GM21360 (cell line): Measurements from ENCODE around the gene GLG1.
A peak's percentile ranks its signal among the peaks of the same experiment; 100 is the strongest.

Experiments used
- ATAC-seq: cut with Tn5 transposase; IDR thresholded peaks from one replicate; pipeline ENCODE4 v1.9.1; 2021; ENCODE audit warnings: mild to moderate bottlenecking, moderate library complexity; ENCODE audit not compliant: unreplicated experiment

GLG1 gene

GRCh38 chr16:74485916-74486315 is 121.0 kb downstream of the GLG1 start:
- ATAC-seq, result no peak

- no peak for ATAC-seq
Measured at GRCh38 chr16:74480150-74481029, 126.5 kb downstream of the GLG1 start.

- ATAC-seq, result no peak
Measured at GRCh38 chr16:74477226-74477625, 129.7 kb downstream of the GLG1 start.

- ATAC-seq, result no peak
Measured at GRCh38 chr16:74474416-74474815, 132.5 kb downstream of the GLG1 start.

- no peak for ATAC-seq
Measured at GRCh38 chr16:74472540-74472939, 134.4 kb downstream of the GLG1 start.

GRCh38 chr16:74472010-74472409 is 134.9 kb downstream of the GLG1 start:
- no peak for ATAC-seq

- no peak for ATAC-seq
Measured at GRCh38 chr16:74469946-74470478, 136.9 kb downstream of the GLG1 start.

- ATAC-seq, result no peak
Measured at GRCh38 chr16:74468807-74469525, 137.9 kb downstream of the GLG1 start.

GRCh38 chr16:74466872-74467271 is 140.0 kb downstream of the GLG1 start:
- ATAC-seq, result no peak

- no peak for ATAC-seq
Measured at GRCh38 chr16:74465851-74466685, 140.8 kb downstream of the GLG1 start.

GRCh38 chr16:74465281-74465680 is 141.6 kb downstream of the GLG1 start:
- ATAC-seq, result no peak

GRCh38 chr16:74463888-74464287 is 143.0 kb downstream of the GLG1 start:
- no peak for ATAC-seq

GRCh38 chr16:74462361-74462760 is 144.6 kb downstream of the GLG1 start:
- no peak for ATAC-seq

GRCh38 chr16:74461826-74462225 is 145.1 kb downstream of the GLG1 start:
- no peak for ATAC-seq

- ATAC-seq, result no peak
Measured at GRCh38 chr16:74460542-74460941, 146.4 kb downstream of the GLG1 start.

GRCh38 chr16:74456290-74456625 is 150.7 kb downstream of the GLG1 start:
- ATAC-seq, result no peak

- no peak for ATAC-seq
Measured at GRCh38 chr16:74455619-74456289, 151.2 kb downstream of the GLG1 start.

GRCh38 chr16:74455213-74455612 is 151.7 kb downstream of the GLG1 start:
- ATAC-seq, result no peak

GRCh38 chr16:74451951-74452758 is 154.8 kb downstream of the GLG1 start:
- ATAC-seq, result peak; percentile 96
